Fibroblast of skin of left quadriceps (primary cell): ENCODE data around the gene GPRC5B.
A peak's percentile ranks its signal among the peaks of the same experiment; 100 is the strongest.

ENCODE experiments used
- DNase-seq, 2 experiments: peaks; one replicate each; pipeline ENCODE4 v3.0.0-alpha.2; 2013; ENCODE audit warnings: low read depth in 2 of 2

GPRC5B gene

DNA sequence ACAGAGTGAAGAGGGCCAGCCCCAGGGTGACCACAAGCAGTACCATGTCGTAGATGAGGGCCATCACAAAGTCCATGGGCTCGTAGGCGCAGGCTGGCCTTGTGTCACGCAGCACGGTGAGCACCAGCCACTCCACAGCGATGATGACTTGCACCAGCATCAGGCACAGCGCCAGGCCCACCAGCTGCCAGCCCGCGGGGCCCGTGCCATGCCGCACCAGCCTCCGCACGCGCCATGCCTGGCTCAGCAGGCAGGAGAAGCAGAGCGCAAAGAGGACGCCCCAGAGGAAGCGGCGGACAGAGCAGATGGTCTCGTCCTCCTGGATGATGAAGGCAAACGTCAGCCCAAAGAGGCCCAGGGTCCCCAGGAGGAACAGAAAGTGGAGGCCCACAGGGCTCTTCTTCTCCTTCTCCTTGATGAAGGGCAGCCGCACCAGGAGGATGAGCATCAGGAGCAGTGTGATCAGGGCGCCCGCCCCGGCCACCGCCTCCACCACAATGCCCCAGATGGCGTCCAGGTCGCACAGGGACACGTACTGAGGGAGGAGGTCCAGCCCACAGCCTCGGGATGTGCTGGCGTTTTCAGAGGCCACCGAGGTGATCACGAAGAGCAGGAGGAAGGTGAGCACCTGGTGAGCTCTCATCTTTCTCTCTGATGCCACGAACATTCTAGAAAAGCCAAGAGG is 12.3 kb downstream of the GPRC5B start:
- no peak for DNase-seq

DNA sequence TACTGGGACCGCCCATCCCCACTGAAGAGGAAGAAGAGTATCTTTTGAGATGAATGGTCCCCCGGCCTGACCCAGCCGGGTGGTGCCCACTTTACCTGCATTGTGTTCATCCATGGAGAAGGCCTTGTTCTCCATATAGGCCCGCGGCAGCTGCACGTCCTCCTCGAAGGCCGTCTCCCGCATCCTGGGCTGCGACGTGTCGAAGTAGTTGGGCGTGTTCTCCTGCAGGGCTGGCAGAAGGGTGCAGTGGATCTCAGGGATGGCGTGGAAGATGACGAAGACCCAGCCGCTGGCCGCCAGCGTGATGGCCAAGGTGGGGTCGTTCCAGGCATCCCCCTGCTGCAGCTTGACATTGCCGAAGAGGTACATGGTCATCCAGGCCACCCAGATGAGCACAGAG is 12.9 kb downstream of the GPRC5B start:
- no peak for DNase-seq

DNA sequence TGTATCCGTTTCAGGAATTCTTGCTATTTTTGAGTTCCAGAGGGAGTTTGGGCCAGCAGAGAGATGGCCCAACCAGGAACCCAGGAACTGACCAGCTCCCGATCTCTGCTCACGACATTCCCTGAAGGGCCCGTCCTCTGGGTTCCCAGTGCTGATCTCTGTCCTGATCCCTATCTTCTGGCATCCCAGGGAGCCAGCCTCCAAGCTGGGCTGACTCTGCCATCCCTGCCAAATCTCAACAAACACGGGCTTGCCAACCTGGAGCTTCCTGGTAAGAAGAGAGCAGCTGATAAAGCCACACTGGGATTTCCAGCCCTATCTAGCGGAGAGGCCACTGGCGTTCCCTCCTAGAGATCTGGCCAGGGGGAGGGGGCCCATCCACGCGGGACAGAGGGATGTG is 16.2 kb downstream of the GPRC5B start:
- no peak for DNase-seq

DNA sequence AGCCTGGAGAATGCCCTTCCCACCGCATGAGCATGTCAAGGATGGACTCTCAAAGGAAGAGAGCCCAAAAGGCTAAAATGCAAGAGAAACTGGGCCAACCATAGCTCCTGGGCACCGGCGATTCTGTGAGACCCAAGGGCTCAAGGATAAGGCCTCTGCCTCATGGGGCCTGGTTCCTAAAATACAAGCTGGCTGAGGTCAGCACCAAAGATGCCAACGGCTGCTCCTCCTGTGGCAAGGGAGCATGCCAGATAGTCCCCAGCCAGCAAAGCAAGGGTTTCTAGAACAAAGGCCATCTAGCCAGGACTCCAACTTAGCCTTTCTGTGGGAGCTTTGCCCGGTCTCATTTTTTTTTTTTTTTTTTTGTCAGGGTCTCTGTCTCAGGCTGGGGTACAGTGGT is 20.1 kb downstream of the GPRC5B start:
- DNase-seq, result no peak

DNA sequence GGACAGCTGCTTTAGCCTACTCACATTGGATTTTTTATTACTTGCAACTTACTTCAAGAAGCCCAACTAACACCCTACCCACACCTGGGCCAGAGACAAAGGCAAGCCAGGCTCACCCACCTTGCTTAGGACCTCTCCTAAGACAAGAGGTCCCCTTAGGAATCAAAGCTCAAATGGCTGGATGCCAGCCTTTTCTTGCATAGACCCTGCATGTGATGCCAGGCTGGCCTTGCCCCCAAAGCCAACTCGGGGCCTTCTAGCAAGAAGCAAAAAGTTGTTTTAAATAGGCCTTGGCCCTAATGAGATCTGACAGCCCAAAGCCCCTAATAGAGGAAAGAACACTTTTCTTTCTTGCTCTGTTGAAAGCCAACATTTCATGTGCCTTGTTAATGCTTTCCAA is 20.7 kb downstream of the GPRC5B start:
- DNase-seq, result no peak

DNA sequence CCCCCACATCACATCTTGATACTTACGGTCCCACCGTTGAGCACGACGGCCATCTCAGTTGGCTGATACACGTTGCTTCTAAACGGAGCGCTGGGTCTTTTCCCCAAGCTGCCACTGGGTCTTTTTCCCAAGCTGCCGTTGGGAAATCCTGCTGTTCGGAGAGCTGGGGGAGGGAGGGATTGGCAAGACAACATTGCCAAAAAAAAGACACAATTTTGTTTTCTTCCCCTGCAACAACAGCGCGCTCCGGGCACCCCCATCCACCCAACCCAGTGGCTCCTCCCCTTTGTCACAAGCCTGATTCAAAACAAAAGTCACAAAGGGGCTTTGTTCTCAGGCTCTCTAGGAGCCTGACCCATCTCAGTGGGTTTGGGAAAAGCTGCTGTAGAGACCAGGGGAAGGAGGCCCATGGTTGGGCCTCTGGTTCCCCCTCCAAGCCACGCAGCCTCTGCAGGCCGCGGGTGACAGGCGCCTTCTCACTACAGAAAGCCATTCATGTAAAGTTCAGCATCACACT is 22.8 kb downstream of the GPRC5B start:
- no peak for DNase-seq

DNA sequence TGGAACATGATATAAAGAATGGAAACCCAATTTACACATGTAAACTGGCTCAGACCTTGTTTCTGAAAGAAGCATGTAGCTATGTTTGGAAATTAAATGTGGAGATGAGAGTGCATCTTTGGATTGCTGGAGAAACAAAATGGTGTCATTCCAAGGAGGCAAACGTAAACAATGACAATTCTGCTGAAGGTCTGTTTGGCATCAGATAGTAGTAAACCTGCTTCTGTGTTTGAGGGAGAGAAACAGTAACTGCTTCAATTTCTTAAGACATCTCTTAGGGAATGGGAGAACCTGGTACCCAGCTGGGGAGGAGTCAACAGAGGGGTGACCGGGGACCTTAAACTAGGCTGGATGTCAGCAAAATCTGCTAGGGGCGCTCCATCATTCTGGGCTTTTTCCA is 23.5 kb downstream of the GPRC5B start:
- no peak for DNase-seq

DNA sequence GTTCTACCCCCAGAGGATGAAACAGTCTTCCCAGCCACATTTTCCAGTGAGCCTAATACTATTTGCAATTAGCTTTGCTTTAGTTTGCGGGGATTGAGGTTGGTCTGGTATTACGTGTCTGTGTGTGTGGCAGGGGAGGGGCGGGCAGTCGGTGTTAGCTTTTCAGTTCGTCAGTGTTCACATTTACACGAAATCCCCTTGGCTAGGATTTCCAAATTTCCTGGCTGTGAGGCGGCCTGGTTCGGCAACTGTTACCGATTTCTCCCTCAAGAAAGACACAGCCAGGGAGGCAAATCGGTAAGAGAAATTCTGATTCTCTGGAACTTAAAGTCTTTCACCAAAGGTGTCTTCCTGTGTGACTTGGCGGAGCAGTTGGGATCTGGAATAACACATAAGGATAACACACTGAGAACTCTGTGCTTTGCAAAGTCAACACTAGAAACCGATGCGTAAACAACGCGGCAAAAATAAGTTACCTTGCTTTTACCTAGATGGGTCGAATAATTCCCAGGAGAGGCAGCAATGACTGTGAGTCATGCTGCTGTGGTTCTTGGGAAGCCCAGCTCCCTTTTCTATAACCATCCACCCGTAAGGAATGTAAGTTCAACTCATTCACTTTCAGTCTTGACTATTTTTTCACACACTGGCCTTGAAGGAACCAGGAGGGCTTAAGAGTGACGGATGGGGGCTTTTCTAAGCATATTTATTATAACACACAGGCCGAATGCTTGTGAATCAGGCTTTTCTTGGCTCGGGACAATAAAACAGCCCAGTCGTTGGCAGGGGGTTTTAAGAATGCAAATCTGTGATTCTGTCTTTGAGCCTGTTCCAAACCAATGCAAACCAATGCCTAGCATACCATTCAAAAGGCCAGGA is 24.2 kb downstream of the GPRC5B start:
- DNase-seq, result peak; percentile 32 to 45

DNA sequence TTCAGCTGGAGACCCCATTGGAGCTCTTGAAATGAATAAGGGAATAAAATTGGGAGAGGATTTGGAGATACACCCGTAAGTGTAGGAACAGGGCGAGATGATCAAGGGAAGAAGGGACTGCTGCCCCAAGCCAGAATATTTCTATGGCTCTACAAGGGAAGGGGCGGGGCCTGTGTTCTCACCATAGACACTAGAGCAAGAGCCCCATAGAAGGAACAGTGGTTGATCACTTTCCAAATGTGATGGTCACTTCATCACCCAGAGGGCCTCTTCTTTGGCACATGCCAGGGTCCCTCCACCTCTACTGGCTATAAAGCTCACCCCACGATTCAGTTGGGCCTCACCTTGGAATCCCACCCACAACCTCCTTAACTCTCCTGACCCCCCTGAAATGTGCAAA is 25.0 kb downstream of the GPRC5B start:
- DNase-seq, result no peak

DNA sequence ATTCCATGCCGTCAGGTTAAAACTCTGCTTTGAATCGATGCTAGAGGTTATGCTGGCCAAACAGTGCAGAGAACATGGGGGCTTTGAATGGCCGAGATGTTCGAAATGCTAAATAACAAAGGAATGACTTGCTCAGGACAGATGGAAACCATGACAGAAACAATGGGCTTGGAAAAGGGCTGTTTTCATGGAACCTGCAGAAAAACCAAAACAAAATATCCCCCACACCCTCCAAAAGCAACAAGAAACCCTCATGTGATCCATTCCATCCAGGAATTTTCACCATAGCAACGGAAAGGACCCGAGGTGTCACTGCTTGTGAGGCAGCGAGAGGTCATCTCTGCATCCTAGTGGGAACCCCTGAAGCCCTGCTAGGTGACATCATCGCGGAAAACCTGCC is 25.5 kb downstream of the GPRC5B start:
- DNase-seq, result no peak

DNA sequence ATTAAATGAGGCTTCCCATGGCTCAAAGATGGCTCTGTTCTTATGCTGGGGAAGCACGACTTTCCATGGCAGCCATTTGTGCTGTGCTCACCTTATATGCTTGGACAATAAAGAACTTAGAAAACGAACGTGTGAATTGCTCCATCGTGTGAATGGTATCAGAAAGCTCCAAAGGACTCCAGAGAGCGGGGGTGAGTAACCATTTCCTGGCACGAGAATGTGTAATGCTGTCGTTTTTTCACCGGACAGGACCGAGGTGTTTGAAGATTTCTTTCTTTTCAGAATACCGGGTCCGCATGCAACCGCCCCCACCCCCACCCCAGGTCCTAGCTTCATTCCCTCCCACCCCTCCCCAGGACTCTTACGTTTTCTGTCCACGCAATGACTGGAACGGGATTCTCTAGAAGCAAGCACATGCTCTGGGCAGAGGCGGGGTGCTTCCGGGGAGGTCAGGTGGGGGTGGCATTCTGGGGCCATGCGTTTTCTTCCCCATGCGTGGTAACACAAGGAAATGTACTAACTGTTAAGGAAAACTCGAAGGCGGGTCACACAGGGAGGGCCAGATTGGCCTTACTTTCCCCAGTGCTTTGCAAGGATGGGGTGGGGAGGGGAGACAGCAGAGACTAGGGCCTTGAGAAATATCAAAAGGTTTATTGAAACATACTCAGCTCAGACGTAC is 26.2 kb downstream of the GPRC5B start:
- no peak for DNase-seq

DNA sequence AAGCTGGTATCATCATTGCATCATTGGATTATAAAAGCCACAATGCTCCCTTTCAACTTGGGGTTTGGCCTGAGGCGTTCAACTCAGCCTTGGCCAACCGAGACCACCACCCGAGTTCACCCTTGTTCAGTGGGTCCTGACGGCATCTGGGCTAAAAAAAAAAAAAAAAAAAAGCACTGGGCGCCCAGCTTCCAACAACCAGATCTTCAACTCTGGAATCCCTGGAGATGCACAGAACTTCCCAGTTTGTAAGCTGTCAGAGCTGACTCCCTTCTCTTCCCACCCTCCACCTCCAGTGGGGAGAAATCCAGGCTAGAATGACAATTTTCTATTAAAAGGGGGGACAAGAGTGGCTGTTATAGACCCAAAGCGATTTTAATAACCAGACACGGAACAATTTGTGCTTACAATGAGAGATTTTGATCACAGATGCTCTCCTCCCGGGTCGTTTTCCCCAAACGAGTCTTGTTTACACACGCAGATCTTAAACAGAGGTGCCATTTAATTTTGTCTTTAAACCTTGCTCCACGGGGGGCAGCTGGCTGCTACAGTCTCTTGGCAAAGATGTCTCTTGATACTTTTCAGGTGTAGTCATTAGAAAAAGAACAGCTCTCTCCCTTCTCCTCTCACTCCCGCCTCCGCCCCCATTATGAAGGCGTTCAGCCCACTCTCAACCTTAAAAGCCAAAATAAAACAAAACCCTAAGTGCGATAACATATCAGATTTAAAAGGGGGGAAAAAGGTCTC is 26.9 kb downstream of the GPRC5B start:
- DNase-seq, result no peak

DNA sequence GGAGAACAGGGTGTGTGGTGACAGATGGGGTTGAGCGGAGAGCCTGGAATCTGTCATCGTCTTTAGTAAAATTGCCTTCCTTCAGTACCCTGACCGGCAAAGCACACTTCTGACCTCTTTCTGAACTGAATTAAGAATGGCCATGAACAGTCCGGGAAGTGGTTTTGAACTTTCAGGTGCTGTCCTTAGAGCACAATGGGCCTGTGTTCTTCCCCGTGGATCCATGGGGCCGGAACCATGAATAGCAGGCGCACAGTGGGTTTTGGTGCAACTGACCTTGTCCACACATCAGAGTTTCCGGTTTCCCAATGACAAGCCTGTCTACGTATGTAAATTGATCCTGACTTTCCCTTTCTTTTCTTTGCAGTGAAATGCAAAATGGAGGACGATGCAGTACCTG is 28.5 kb downstream of the GPRC5B start:
- no peak for DNase-seq

DNA sequence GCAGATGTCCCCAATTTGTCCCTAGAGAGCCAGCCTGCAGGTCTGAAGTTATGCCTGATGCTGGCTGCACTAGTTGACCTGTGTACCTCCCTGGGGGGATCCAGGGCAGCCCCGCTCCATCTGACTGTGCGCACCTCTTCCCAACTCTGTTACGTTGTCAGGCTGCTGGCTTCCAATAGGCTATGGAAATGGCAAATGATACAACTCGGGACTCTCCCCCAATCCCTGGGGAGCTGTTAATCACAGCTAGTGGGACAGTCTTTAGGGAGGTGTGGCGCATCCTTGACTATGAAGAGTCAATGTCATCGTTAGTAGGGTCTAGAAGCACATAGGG is 30.1 kb downstream of the GPRC5B start:
- DNase-seq, result no peak

DNA sequence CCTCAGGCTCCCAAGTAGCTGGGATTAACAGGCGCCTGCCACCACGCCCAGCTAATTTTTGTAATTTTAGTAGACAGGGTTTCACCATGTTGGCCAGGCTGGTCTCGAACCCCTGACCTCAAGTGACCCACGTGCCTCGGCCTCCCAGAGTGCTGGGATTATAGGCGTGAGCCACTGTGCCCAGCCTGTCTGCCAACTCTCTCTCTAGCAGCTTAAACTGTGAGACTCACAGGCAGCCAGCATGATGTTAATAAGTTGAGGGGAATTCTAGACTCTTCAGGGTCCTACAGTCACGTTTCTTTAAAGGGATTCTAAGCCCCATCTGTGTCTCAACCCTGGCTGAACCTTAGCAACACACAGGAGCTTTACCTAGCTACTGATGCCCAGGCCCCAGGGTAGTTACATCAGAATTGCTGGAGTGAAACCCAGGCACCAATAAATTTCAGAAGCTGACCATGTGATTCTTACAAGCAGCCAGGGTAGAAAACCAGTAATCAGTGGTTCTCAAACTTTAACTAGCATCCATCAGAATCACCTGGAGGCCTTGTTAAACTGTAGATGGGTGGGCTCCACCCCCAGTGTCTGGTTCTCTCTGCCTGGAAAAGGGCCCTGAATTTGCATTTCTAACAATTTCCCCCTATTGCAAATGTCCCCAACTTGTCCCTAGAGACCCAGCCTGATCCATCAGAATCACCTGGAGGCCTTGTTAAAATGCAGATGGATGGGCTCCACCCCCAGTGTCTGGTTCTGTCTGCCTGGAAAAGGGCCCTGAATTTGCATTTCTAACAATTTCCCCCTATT is 30.7 kb downstream of the GPRC5B start:
- no peak for DNase-seq

DNA sequence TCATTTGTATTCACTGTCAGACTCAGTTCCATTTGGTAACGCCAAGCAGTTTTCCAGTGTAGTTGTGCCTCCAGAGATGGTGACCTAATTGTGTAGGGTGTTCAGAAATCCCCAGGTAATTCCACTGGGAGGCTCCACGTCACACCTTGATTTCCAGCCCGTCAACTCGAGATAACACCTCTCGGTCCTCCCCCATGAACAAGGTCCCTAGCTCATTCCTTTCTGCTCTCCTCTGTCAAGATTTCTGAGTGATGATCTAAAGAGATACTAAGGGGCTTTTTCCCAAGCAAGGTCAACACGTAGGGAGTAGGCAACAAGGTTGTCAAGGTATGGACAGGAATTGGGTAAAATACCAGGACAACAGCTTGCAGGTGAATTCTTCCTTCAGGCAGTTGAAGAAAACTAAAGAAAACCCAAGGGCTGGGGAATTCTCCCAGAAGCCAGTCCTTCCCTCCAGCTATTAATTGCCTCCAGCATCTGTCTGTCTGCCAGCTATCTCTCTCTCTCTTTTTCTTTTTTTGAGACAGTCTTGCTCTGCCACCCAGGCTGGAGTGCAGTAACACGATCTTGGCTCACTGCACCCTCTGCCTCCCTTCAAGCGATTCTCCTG is 31.4 kb downstream of the GPRC5B start:
- DNase-seq, result no peak

DNA sequence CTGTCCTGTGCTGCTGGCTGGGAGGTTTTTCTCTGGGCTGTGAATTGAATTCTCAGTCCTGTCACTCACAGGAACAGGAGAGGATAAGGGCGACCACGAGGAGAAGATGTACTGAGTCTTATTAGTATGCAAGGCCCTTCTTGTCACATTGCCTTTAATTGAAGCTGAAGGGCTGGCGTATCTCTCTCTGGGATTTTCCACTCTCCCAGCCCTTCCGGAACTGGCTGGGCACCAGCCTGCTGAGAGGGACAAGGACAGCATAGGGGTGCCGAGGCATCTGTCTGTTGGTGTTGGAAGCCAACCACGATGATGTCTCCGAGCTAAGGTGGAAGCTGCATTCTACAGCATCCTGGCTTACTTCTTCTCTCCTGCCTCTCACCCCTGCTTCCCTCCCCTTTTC is 33.2 kb downstream of the GPRC5B start:
- DNase-seq, result no peak

DNA sequence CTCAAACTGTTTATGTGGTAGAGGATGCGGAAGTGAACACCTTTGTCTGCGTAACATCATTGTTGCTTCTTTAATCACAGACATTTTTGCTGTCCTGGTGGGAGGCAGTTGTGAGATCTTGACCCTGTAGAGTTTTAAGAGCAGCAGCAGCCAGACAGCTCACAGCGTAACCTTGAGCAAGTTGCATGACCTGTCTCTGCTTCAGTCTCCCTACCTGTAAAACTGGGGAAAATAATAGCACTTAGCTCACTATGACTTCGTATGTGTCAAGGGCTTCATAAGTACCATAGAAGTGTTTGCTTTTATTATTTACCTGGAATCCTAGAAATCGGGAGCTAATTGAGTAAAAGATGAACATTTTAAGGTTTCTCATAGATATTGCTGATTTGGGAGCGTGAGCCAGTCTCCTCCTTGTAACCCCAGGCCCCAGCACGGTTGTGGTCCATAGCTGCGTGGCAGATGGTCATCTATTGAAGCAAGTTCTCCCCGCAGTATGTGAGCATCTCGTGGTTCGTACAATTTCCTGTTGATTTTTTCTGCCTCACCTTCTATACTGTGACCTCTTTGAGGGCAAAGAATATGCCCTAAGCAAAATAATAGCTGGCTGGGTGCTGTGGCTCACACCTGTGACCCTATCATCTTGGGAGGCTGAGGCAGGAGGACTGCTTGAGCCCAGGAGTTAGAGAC is 34.4 kb downstream of the GPRC5B start:
- no peak for DNase-seq

DNA sequence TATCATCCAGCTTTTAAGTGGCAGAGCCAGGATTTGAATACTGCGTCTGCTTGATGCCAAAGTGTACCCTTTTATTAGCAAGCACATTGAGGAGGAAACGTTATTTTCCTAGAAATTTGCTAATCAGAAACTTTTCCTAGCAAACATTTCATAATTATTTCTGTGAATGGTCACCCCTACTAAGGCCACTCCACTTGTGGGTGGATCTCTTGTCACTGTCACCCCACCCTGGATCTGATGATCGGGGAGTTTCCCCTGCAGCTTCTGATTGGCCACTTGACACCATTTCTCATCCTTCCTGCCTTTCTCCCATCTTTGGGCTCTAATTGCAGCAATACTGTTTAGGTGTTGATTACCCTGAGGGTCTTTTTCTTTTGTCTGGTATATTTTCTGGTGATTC is 35.9 kb downstream of the GPRC5B start:
- no peak for DNase-seq

DNA sequence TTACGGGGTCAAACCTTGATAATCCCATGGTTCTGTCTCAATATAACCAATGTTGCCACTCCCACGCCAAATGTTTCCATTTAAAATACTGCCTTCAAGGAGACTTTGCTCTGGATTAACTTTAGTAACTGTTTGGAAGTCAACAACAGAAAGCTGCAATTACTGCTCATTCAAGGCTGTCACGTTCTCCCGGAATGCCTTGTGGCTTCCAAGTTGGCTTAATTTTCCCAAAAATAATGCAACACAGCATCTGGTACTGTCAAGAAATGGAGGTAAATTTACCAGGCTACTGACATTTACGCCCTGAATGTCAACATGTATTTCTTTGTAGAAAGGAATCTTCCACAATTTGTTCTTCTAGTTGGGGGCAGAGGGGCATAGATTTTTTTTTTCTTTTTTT is 38.2 kb downstream of the GPRC5B start:
- DNase-seq, result no peak
